A549 treated with Mapracorat at 1 μM for 4 hours (cell line): ENCODE results near the gene SHF. TPM values are rescaled to one million over a fixed set of nuclear protein-coding genes. Genes with fewer than 3 reads are reported as not detected.

Experiments used
- total RNA-seq: library from RNA; stranded (reverse); fragments of 200-300 nt; extraction: Qiagen RNA extraction; gene quantifications from 5 replicates; pipeline ENCODE4 v1.2.3, GENCODE V29; 2022

Gene SHF
- total RNA-seq: 0.53 to 1.2 TPM (median 0.70 TPM) in 5 replicates

GRCh38 chr15:45187894-45188830 is at the start of gene SHF:
Gene SHF (minus strand): TSS chr15:45187966. CDS start chr15:45187951, 15 bp downstream.

GRCh38 chr15:45129651-45130129 is 58.1 kb downstream of the SHF start, which contains the start of the genes DUOX1 and DUOXA1:
Gene DUOX1 (plus strand): TSS chr15:45129994. CDS start chr15:45131967, 1,973 bp downstream.
Gene DUOXA1 (minus strand): TSS chr15:45129879. CDS start chr15:45123014, 6,865 bp downstream.

Other genes starting within 250 kb of the SHF start
- gene TERB2, start 231.3 kb downstream of the SHF start, total RNA-seq: not detected in 5 replicates
- gene SORD, start 164.8 kb downstream of the SHF start, total RNA-seq: 29.8 to 37.5 TPM (median 32.2 TPM) in 5 replicates
- gene DUOX2, start 73.8 kb downstream of the SHF start, total RNA-seq: 0.02 to 0.06 TPM (median 0.03 TPM) in 4 of 5 replicates, not detected in the other
- not detected in 5 replicates for gene DUOXA2, start 73.6 kb downstream of the SHF start, total RNA-seq
- 0.06 to 0.34 TPM (median 0.15 TPM) in 4 of 5 replicates, not detected in the other for gene DUOXA1, start 58.1 kb downstream of the SHF start, total RNA-seq
- not detected in 5 replicates for gene DUOX1, start 58.0 kb downstream of the SHF start, total RNA-seq
- not detected in 5 replicates for gene SLC28A2, start 64.3 kb upstream of the SHF start, total RNA-seq
- gene GATM, start 190.6 kb upstream of the SHF start, total RNA-seq: 1.8 to 2.9 TPM (median 2.5 TPM) in 5 replicates